Lower leg skin (tissue), 3 donors: ENCODE data around the gene S100A14.

ENCODE experiments used
- CTCF ChIP-seq, 3 donors: fragments of 450-650 bp; IDR thresholded peaks; one replicate each; pipeline ENCODE4 v1.5.1; 2016; ENCODE audit warnings: antibody characterized with exemption in 3 of 3, mild to moderate bottlenecking in 3 of 3, moderate library complexity in 2 of 3
- POLR2A ChIP-seq, 2 donors: fragments of 450-650 bp; IDR thresholded peaks; one replicate each; pipeline ENCODE4 v1.6.1; 2016 to 2017; ENCODE audit warnings: antibody characterized with exemption in 2 of 2, mild to moderate bottlenecking in 1 of 2, moderate library complexity in 1 of 2

DNA sequence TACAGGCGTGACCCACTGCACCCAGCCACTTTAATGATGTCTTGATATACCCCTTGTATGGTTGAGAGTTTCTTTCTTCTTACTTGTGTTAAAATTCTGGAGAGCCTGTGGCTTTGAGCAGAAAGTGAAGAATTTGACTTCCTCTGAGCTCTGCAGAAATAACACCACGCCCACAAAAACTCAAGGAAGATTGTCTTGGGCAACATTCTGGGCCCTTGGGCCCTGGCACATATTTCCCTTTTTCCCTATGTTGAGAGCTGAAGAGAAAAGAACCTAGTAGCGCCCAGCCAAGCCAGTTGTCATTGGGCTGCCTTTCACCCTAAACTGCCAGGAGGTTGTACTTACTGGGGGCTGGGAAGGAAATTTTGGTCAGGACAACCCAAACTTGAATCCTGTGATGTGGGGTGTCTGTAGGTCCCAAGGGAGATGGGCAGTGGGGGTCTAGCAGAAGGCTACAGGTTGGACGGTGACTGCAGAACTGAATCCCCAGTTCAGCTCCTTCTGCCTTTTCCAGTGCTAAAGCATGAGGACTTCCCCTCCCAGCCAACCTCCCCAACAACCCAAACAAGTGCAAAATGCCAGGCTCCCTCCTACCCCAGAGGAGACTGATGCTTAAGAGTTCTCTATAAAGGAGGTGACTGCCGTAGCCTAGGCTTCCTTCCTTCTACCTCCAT, 30.7 kb upstream of the S100A14 start:
- TF ChIP-seq CTCF (IDR thresholded peaks at IDR 0.05), result no peak
- no peak for TF ChIP-seq POLR2A (IDR thresholded peaks at IDR 0.05)
